ENCODE results near the gene ACIN1.

DNA sequence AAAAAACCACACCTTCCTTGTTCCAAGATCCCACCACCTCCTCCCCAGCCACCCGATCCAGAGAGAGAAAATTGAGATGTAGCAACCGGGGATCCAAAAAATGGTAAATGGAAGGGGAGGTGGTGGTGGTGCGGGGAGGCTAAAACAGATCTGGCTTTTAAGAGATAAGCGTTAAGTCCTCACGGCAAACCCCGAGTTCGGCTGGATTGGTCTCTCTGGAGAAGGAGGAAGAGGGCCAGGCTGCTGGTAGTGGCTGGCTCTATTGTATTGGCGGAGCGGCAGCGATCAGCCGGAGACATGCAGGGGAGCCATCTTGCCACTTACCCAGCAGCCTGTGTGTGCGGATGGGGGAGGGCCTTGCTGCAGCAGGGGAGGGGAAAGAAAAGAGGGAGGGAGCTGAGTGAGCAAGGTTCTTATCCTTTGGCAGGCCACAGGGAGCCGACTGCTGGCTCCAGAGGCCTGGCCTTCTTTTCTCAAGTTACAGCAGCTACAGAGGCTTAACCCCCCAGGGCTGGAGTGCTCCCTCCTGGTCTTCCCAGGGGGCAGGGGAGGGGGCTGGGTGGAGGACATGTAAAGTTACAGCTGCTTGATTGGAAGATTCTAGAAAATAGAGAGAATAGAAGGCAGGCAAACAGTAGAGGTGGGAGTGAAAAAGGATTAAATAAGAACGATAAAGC is 23.6 kb downstream of the ACIN1 start:
- TF ChIP-seq, protein P1, sequence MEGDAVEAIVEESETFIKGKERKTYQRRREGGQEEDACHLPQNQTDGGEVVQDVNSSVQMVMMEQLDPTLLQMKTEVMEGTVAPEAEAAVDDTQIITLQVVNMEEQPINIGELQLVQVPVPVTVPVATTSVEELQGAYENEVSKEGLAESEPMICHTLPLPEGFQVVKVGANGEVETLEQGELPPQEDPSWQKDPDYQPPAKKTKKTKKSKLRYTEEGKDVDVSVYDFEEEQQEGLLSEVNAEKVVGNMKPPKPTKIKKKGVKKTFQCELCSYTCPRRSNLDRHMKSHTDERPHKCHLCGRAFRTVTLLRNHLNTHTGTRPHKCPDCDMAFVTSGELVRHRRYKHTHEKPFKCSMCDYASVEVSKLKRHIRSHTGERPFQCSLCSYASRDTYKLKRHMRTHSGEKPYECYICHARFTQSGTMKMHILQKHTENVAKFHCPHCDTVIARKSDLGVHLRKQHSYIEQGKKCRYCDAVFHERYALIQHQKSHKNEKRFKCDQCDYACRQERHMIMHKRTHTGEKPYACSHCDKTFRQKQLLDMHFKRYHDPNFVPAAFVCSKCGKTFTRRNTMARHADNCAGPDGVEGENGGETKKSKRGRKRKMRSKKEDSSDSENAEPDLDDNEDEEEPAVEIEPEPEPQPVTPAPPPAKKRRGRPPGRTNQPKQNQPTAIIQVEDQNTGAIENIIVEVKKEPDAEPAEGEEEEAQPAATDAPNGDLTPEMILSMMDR (IDR thresholded peaks at IDR 0.05 in 2 of 3, conservative IDR thresholded peaks at IDR 0.05 in 1 of 3; ENCODE audit: control insufficient read depth in 2 of 3, extremely low read depth in 1 of 3, insufficient read depth in 1 of 3, low read depth in 3 of 3, low read length in 3 of 3): no peak
- TF ChIP-seq EZH2 (IDR thresholded peaks at IDR 0.05; ENCODE audit: borderline replicate concordance, control insufficient read depth, low read depth, low read length): no peak

Measured in GM12878 (cell line).